GM18907 (cell line): ENCODE measurements around the gene HERC6.
A peak's percentile ranks its signal among the peaks of the same experiment; 100 is the strongest.
"Not testable (repeated sequence)": the region's sequence is repeated elsewhere in the genome, so short reads cannot be mapped to it uniquely, and the experiment has no call there.

Experiments used
- ATAC-seq: cut with Tn5 transposase; IDR thresholded peaks from one replicate; pipeline ENCODE4 v1.9.1; 2021; ENCODE audit warnings: mild to moderate bottlenecking, moderate library complexity; ENCODE audit not compliant: unreplicated experiment

HERC6 gene

DNA sequence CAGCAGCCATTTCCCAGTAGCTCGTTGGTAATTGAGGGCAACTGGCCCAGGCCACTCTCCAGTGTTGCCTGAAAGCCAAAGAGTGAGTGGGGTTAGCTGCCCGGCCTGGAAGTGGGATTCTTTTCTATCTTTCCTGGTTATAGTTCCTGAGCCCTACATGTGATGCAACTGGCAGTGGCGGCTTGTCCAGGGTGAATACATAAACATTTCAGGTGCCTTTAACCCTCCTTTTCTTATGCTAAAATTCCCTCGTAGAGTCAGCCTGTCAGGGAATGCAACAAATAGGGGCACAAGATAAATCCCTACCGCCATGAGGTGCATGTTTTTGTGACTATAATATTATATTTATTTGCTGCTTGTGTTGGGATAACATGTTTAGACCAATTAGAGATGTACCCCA lies 64.8 kb downstream of the HERC6 start:
- ATAC-seq, result no peak

DNA sequence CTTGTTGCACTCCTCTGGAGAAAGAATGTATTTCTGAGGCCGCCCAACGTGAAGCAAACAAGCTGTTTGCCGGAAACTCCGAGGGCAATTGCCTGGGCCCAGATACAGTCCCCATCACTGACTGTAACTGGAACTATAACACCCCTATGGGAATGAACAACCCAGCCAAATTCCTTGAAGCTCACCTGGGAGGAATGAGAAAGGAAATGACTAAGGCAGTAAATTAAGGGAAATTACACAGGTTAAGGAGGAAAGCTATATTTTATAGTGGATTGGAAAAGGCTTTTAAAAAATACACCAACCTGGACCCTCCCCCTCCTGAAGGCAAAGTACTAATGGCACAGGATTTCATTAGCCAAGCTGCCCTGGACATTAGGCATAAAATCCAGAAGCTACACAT lies 66.6 kb downstream of the HERC6 start:
- no peak for ATAC-seq

DNA sequence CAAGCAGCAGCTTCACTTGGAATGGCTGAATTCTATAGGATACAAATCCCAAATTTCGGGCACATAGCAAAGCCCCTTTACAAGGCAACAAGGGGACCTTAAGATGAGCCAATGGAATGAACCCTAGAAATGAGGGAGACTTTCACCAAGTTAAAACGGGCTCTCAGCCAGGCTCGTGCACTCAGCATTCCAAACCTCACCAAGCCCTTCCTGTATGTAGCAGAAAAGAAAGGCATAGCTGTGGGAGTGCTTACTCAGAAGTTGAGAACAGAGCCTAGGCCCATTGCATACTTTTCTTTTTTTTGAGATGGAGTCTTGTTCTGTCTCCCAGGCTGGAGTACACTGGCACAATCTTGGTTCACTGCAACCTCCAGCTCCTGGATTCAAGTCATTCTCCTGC lies 67.5 kb downstream of the HERC6 start:
- ATAC-seq, result no peak

DNA sequence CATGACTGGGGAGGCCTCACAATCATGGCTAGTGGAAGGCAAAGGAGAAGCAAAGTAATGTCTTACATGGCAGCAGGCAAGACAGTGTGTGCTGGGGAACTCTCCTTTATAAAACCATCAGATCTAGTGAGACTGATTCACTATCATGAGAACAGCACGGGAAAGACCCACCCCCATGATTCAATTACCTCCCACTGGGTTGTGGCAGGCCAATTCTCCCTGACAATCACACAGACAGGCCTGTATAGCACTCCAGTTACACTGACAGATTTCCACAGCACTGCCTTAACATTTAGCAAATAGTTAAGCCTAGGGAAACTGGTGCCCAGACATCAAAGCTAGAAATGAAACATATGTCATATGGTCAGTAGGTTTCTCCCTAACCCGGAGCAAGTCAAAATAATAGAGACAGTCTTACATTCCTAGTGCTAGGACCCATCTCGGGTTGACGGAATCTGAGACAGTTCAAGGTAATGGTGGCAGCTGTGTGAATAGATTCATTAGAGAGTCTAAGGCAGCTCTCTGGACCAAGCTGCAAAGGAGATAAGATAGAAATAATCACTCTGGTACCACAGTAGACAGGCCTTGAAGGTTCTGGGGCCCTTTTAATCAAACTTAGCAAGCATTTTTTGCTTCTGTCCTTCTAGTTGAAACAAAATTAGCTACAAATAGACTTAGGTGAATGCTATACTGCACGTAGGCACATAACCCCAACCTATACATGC lies 68.9 kb downstream of the HERC6 start:
- no peak for ATAC-seq

DNA sequence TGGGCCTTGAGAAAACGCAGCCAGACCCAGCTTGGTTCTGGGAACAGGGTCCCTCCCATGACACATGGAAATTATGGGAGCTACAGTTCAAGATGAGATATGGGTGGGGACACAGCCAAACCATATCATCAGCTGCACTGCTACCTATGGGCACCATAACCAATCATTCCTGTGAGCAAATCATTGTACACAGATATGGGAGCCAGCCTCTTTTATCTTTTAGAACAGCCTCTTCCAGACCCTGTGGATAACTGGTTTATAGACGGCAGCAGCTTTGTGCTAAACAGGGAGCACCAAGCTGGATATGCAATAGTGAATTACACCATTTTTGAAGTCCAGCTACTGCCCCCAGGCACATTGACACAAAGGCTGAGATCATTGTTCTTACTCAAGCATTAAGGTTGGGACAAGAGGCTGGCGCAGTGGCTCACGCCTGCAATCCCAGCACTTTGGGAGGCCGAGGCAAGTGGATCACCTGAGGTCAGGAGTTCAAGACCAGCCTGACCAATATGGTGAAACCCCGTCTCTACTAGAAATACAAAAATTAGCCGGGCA lies 69.6 kb downstream of the HERC6 start:
- not testable (repeated sequence) for ATAC-seq

DNA sequence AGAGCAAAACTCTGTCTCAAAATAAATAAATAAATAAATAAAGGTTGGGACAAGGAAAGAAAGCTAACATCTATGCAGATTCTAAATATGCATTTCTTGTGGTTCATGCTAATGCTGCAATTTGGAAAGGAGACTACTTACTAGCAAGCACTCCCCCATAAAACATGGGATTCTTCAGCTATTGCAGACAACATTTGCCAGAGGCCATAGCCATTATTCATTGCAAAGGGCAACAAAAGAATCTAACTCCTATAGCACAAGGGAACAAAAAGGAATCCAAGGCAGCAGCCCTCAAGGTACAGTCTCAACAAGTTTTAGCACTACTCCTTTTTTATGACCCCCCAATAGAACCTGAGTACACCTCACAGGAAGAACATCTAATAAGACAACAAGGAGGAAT lies 70.2 kb downstream of the HERC6 start:
- no peak for ATAC-seq

DNA sequence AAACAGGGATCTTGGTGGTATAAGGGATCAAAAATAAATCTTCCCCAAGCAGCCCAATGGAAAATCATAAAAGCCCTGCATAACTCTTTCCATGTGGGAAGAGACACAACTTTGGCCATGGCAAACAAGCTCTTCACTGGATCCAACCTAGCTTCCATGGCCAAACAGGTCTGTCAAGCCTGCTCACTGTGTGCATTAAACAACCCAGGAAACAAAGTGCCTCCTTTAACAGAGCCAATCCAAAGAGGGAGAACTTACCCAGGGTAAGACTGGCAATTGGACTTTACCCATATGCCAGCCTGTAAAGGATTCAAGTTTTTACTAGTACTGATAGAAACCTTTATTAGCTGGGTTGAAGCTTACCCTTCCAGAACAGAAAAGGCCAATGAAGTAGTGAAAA lies 70.6 kb downstream of the HERC6 start:
- no peak for ATAC-seq

DNA sequence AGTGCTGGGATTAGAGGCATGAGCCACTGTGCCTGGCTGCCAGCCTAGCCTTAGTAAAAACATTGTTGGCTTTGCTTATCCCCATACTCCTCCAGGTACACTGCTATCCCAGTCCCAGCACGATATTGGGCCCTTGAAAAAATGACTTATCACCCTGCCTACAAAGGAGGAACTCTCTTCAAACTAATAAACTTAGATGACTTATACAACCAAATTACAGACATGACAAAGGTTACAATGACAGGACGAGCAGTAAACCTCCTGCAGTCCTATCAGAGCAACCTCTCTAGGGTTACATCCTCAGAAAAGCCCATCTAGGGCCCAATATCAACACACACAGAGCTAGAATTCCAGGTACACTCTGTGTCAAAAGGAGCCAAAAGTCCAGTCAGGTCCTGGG lies 72.6 kb downstream of the HERC6 start:
- ATAC-seq, result no peak

DNA sequence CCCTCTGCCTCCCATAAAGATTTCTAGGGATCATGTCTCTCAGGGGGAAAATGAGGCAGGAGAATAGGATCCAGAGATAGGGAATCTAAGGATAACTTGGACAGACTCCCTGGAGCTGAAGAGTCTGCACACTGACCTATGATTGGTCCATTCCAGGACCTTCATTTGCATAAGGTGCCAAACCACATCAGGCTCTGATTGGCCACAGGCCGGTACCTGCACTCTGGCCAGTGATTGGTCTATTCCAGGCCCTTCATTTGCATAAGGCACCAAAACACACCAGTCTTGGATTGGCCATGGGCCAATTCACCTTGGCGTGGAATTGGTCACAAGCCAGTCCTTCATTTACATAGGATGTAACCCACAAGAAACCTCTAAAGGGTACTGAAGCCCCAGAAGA lies 74.3 kb downstream of the HERC6 start:
- no peak for ATAC-seq

DNA sequence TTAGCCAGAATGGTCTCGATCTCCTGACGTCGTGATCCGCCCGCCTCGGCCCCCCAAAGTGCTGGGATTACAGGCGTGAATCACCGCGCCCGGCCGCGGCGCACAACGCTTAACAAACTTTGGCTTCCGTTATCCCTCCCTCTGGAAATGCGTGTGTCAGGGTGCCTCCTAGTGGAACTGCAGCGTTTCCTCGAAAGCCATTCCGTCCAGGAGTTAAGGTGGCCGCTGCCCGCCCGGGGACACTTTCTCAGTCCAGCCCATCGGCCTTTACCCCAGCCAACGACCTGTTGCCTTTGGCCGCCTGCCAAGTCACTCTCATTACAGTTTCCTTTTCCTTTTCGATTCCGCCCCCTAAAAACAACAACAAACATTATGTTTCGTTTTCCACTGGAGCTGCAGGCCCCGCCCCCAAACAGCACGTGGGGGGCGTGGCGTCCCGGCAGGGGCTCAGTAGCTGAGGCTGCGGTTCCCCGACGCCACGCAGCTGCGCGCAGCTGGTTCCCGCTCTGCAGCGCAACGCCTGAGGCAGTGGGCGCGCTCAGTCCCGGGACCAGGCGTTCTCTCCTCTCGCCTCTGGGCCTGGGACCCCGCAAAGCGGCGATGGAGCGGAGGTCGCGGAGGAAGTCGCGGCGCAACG lies 78.1 kb downstream of the HERC6 start, which contains the start of gene HERC5:
HERC5 (plus strand) TSS at position 450 of the 637 bp plus-strand sequence; CDS start at position 601, 151 bp downstream.
- peak; percentile 93 for ATAC-seq

DNA sequence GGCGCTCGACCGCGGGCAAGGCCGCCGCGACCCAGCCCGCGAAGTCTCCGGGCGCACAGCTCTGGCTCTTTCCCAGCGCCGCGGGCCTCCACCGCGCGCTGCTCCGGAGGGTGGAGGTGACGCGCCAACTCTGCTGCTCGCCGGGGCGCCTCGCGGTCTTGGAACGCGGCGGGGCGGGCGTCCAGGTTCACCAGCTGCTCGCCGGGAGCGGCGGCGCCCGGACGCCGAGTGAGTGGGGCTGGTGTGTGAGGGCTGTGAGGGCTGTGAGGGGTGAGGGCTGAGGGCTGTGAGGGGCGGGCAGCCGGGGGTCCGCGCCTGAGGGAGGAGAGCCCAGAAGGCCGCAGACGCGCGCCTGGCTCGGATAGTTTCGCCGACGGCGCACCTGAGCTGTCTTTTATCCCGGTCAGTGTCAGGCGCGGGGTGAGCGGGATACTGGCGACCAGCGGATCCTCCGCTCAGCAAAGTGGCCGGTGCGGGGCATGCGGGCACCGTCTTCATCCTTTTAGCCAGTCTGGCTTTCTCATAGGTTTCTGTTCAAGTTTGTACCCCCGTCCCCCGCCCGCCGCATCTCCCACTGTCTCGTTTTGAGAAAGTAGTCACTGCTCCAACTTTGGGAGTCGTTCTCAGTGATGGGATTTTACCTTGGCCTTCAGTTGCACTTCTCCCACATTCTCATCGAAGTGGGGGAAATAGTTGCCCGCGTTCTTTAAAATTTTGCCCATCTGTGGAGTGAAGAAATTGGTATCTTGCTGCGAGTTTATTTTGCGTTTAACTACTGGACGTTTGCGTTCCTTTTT lies 78.9 kb downstream of the HERC6 start:
- peak; percentile 47 for ATAC-seq

DNA sequence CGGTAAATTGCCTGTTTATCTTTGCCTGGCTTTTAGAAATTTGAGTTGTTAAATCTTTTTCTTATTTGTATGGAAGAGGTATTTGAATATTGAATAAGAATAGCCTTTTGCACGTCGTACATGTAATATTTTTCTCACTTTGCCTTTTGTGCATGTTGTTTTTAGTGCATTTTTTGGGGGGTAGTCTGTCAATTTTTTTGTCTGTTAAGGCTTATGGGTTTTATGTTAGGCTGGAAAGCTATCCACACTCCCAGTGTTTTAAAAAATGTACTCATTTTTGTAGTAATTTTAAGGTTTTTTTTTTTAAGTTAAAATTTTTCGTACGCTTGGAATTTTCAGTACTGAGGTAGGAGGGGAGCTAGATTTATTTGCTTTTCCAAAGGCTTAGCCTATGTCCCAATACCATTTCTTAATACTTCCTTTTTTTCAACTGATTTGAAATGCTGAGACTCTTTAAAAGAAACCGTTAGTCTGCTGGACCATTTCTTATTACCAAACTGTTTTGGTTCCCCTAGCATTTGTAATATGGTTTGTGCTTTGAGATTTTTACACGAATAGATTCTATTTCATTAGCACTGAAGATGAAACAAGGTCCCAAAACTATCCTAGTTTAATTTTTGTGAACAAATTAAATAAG lies 79.6 kb downstream of the HERC6 start:
- no peak for ATAC-seq

DNA sequence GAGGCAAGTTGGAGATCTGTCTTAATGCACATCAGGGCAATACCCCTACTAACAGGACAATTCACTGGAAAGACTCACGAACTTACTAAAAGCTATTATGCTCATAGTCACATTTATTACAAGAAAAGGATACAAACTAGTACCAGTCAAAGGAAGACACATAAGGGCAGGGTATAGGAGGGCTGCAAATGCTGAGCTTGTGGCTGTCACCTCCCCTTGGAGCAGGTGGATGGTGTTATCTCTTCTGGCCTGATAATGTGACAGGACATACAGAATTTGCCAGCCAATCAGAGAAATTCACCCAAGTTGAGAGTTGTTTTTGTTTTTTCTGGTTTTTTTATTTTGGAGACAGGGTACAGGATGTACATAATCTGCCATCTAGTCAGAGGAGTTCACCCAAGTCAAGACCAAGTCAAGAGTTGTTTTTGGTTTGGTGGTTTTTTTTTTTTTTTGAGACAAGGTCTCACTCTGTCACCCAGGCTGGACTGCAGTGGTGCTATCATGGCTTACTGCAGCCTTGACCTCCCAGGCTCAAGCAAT lies 87.1 kb downstream of the HERC6 start:
- ATAC-seq, result no peak

DNA sequence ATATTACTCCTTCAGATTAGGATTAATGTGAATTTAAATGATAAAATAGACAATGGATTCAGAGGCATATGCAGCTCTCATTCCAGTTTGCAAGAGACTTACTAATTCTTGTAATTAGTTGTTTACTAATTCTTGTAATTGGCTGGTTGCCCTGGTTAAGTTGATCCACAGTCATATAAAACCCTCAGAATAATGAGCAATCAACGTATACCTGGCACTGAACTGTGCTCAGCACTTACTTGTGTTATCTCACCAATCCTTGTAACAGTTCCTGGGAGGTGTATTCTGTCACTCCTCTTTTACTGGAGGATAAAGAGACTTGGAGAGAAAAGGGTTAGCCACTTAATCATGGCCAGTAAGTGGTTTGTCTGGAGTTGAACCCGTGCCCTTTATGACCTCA lies 88.7 kb downstream of the HERC6 start:
- ATAC-seq, result no peak

DNA sequence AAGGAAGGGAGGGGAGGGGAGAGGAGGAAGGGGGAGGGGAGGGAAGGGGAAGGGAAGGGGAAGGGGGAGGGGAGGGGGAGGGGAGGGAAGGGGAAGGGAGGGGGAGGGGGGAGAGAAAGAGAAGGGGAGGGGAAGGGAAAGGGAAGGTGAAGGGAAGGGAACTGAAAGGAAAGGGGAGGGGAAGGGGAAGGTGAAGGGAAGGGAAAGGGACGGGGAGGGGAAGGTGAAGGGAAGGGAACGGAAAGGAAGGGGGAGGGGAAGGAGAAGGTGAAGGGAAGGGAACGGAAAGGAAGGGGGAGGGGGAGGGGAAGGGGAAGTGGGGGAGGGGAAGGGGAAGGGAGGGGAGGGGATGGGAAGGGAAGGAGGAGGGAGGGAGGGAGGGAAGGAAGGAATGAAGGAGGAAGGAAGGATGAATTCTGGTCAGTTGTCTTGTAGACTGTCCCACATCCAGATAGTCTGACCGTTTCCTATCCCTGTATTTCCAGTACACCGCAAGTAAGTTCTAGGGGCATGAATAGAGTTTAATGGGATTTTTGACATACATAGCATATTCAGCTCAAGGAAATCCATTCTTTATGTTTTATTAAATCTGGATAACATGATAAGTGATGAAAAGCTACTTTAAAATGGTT lies 98.7 kb downstream of the HERC6 start:
- ATAC-seq, result no peak

DNA sequence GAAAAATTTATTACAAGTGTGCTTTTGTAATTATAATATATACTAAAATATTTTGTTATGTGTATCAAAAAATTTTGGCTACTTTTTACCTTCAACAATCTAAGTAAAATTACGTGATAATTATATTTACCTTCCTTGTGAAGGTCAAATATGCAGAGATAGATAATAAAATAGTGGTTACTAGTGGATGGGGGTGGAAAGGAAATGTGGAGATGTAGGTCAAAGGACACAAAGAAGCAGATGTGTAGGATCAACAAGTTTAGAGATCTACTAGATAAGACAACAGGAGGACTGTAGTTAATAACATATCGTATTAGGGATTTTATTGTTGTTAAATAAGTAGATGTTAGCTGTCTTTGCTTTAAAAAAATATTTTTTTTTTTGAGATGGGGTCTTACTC lies 99.6 kb downstream of the HERC6 start:
- ATAC-seq, result no peak

DNA sequence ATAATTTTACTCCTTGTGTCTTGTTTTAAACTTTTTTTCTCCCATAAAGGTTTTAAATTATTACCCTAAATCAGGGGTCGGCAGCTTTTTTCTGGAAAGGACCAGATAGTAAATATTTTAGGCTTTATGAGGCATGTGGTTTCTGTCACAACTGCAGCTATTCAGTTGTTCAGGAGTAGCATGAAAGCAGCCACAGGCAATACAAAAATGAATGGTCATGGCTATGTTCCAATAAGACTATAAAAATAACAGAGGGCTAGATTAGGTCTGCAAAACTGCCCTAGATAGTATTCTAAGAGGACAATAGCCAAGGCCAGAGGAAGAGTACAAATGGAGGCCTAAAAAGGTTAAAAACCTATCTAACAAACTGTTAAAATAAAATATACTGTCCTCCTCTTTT lies 102.9 kb downstream of the HERC6 start:
- ATAC-seq, result no peak

DNA sequence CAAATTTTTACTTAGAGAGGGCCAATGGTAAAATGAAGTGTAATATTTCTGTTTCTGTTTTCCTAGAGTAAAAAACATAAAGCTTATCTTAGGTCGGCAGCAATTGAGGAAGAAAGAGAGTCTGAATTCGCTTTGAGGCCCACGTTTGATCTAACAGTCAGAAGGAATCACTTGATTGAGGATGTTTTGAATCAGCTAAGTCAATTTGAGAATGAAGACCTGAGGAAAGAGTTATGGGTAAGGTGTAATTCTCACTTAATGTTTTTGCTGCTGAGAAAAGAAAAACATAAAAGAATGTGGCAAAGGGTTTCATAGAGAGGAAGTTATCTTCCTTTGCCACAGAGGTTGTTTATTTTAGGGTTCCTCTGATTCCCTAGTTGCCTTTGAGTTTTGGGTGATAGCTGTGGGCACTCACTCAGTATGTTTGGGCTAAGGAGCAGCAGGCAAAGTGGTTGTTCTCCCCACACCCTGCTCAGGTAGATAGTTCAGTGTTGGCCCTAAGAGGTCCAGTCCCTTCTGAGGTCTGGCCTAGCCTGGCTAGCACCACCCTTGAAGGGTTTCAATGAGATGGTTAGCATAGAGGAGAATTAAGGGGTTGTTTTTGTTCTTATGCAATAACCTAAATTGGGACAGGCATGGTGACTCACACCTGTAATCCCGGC lies 110.6 kb downstream of the HERC6 start:
- no peak for ATAC-seq
